ENCODE data around the gene SFXN5. TPM values are rescaled to one million over a fixed set of nuclear protein-coding genes. Genes with fewer than 3 reads are reported as not detected.

Gene SFXN5
- total and polyA plus RNA-seq, 2 donors (not counting 3 experiments of a cell fraction or from before 2014, with no cell fraction given) = 18.7 to 28.6 TPM

- H3K9ac ChIP-seq (replicated peaks; ENCODE audit: extremely low read depth, insufficient read depth, low read length) = no peak overlapping the region
- H3K9me3 ChIP-seq (replicated peaks; ENCODE audit: control insufficient read depth, insufficient read depth, low read length) = no peaks in the 10 kb centered on the region
- CTCF ChIA-PET = interaction anchor here (0.6 to 3.7 kb wide), 17 partner anchors 8 to 220 kb away, joined by 3 to 45 read pairs (median 5); partner anchors contain the start of gene SFXN5
- H4K20me1 ChIP-seq (replicated peaks; ENCODE audit: control insufficient read depth, extremely low read depth, insufficient read depth, low read length) = no peaks in the 10 kb centered on the region
- POLR2A ChIA-PET = no interaction called here
- DNase-seq (ENCODE audit: low read depth, low spot score) = no peak
- no peaks in the 10 kb centered on the region for H3K9me1 ChIP-seq (replicated peaks; ENCODE audit: control insufficient read depth, extremely low read depth, insufficient read depth, low read length)
- no peak overlapping the region for H2AFZ ChIP-seq (ENCODE audit: low read depth, low read length)
- peaks cover 0 to 3% of the 10 kb centered on the region in 2 experiments for H3K36me3 ChIP-seq (ENCODE audit: control insufficient read depth in 2 of 2, extremely low read depth in 1 of 2, insufficient read depth in 2 of 2, low read length in 2 of 2)
- H3K4me3 ChIP-seq (replicated peaks in 1 of 3; ENCODE audit: insufficient read depth in 1 of 3, low read depth in 1 of 3, low read length in 3 of 3) = no peak overlapping the region
- no peak for FAIRE-seq
- intact Hi-C loops (cut with micrococcal nuclease) = no loop called here
- no peaks in the 10 kb centered on the region for H3K4me1 ChIP-seq (ENCODE audit: control insufficient read depth, extremely low read depth, insufficient read depth, low read length)
- BruUV-seq (replicated peaks) = no TSS peak
- dilution Hi-C loops (cut with MboI; ENCODE audit: extremely low pct_ligation_motif_present, low sequenced_read_pairs) = no loop called here
- H3K27ac ChIP-seq (ENCODE audit: insufficient read depth, low read depth, low read length) = no peak overlapping the region
- H3K79me2 ChIP-seq (ENCODE audit: control insufficient read depth, insufficient read depth, low read length) = no peaks in the 10 kb centered on the region
- no peaks in the 10 kb centered on the region for H3K27me3 ChIP-seq (ENCODE audit: control insufficient read depth in 2 of 2, insufficient read depth in 2 of 2, low read length in 2 of 2)
- no peak overlapping the region for H3K4me2 ChIP-seq (ENCODE audit: insufficient read depth, low read length)
- TF ChIP-seq FOS (IDR thresholded peaks at IDR 0.05; ENCODE audit: borderline replicate concordance, insufficient read depth, low read length) (no peak), POLR2AphosphoS5 (IDR thresholded peaks at IDR 0.05; ENCODE audit: insufficient read depth, low read depth, low read length) (no peak), MYC (IDR thresholded peaks at IDR 0.05; ENCODE audit: low read depth, low read length) (no peak), POLR2A (IDR thresholded peaks at IDR 0.05; ENCODE audit: low read depth, low read length) (no peak)
- TF ChIP-seq, protein P1, sequence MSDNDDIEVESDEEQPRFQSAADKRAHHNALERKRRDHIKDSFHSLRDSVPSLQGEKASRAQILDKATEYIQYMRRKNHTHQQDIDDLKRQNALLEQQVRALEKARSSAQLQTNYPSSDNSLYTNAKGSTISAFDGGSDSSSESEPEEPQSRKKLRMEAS (IDR thresholded peaks at IDR 0.05; ENCODE audit: insufficient read depth, insufficient read length) = no peak
These were observed 79.4 kb downstream of the SFXN5 start for GRCh38 chr2:72991980-72992733.

GRCh38 chr2:72991439-72991725 is 80.1 kb downstream of the SFXN5 start:
- Histone ChIP-seq H3K79me2 (ENCODE audit: control insufficient read depth, insufficient read depth, low read length) (no peaks in the 10 kb centered on the region), H3K4me2 (ENCODE audit: insufficient read depth, low read length) (no peak overlapping the region), H4K20me1 (replicated peaks; ENCODE audit: control insufficient read depth, extremely low read depth, insufficient read depth, low read length) (no peaks in the 10 kb centered on the region), H3K27ac (ENCODE audit: insufficient read depth, low read depth, low read length) (no peak overlapping the region), H3K4me1 (ENCODE audit: control insufficient read depth, extremely low read depth, insufficient read depth, low read length) (no peaks in the 10 kb centered on the region), H3K27me3 (ENCODE audit: control insufficient read depth in 2 of 2, insufficient read depth in 2 of 2, low read length in 2 of 2) (no peaks in the 10 kb centered on the region), H3K4me3 (replicated peaks in 1 of 3; ENCODE audit: insufficient read depth in 1 of 3, low read depth in 1 of 3, low read length in 3 of 3) (no peak overlapping the region), H3K36me3 (ENCODE audit: control insufficient read depth in 2 of 2, extremely low read depth in 1 of 2, insufficient read depth in 2 of 2, low read length in 2 of 2) (peaks cover 0 to 3% of the 10 kb centered on the region in 2 experiments), H3K9ac (replicated peaks; ENCODE audit: extremely low read depth, insufficient read depth, low read length) (no peak overlapping the region), H3K9me3 (replicated peaks; ENCODE audit: control insufficient read depth, insufficient read depth, low read length) (no peaks in the 10 kb centered on the region), H2AFZ (ENCODE audit: low read depth, low read length) (no peak overlapping the region), H3K9me1 (replicated peaks; ENCODE audit: control insufficient read depth, extremely low read depth, insufficient read depth, low read length) (no peaks in the 10 kb centered on the region)
- no TSS peak for BruUV-seq (replicated peaks)
- ChIA-PET CTCF (interaction anchor here (0.6 to 3.7 kb wide), 14 partner anchors 18 to 221 kb away, joined by 3 to 45 read pairs (median 4); partner anchors contain the start of gene SFXN5), POLR2A (no interaction called here)
- no peak for FAIRE-seq
- dilution Hi-C loops (cut with MboI; ENCODE audit: extremely low pct_ligation_motif_present, low sequenced_read_pairs) (no loop called here), intact Hi-C loops (cut with micrococcal nuclease) (no loop called here)
- no peak for TF ChIP-seq POLR2A (IDR thresholded peaks at IDR 0.05; ENCODE audit: low read depth, low read length)
- TF ChIP-seq, protein P1 (IDR thresholded peaks at IDR 0.05; ENCODE audit: insufficient read depth, insufficient read length) = no peak
- no peak for TF ChIP-seq EZH2 (IDR thresholded peaks at IDR 0.05; ENCODE audit: borderline replicate concordance, low read depth, low read length, severe bottlenecking)
- no peak for DNase-seq (ENCODE audit: low read depth, low spot score)
